Left ventricle myocardium inferior (tissue), 1 donor: Measurements from ENCODE around the gene CFI. TPM values are rescaled to one million over a fixed set of nuclear protein-coding genes. Genes with fewer than 3 reads are reported as not detected.

Source experiments
- DNase-seq: peaks from one replicate; pipeline ENCODE4 v3.0.0-alpha.2; 2020
- H3K27ac ChIP-seq: fragments of 200-600 bp; replicated peaks from 2 replicates; pipeline ENCODE4 v1.8.0; 2021
- H3K27me3 ChIP-seq: fragments of 200-600 bp; 2 replicates; pipeline ENCODE4 v1.8.0; 2021; ENCODE audit warnings: low read depth
- H3K36me3 ChIP-seq: fragments of 200-600 bp; 2 replicates; pipeline ENCODE4 v1.8.0; 2021
- H3K4me1 ChIP-seq: fragments of 200-600 bp; 2 replicates; pipeline ENCODE4 v1.8.0; 2021
- H3K4me3 ChIP-seq: fragments of 200-600 bp; 2 replicates; pipeline ENCODE4 v1.8.0; 2021; ENCODE audit warnings: mild to moderate bottlenecking, moderate library complexity
- H3K9me3 ChIP-seq: fragments of 200-600 bp; replicated peaks from 2 replicates; pipeline ENCODE4 v1.8.0; 2021
- CTCF ChIP-seq: fragments of 200-600 bp; IDR thresholded peaks from 2 replicates; pipeline ENCODE4 v1.8.0; 2021; ENCODE audit warnings: antibody characterized with exemption, mild to moderate bottlenecking, borderline replicate concordance
- intact Hi-C: fragments of 100-400 bp; cut with micrococcal nuclease; formaldehyde crosslinking; loops from one replicate; pipeline ENCODE4 v1.11.0; 2022
- total RNA-seq: library from RNA; stranded (reverse); fragmentation: NEBNext Ultra II Directional; extraction: Animal tissue kit (Norgen Biotek cat#: 25700); gene quantifications from one replicate; pipeline ENCODE4 v1.2.1, GENCODE V29; 2021
- donor health status: DM: no; HTN: yes; CAD: no; lungs with severe emphysema.

Gene CFI
- total RNA-seq, 1 donor from 2014 or later = 6.8 TPM

GRCh38 chr4:109820563-109820962, 18.8 kb upstream of the CFI start:
- TF ChIP-seq CTCF = no peak
- no peak for DNase-seq
- Histone ChIP-seq H3K4me1 (peaks cover 20% of the 10 kb centered on the region), H3K36me3 (peaks cover 57% of the 10 kb centered on the region), H3K27me3 (no peaks in the 10 kb centered on the region), H3K4me3 (no peak overlapping the region), H3K27ac (no peak overlapping the region), H3K9me3 (no peaks in the 10 kb centered on the region)
- intact Hi-C loops = no loop called here

GRCh38 chr4:109818268-109818667, 16.5 kb upstream of the CFI start:
- H3K27ac ChIP-seq = no peak overlapping the region
- intact Hi-C loops = no loop called here
- H3K36me3 ChIP-seq = peaks cover 35% of the 10 kb centered on the region
- H3K4me3 ChIP-seq = no peak overlapping the region
- H3K27me3 ChIP-seq = no peaks in the 10 kb centered on the region
- TF ChIP-seq CTCF = no peak
- no peak for DNase-seq
- peaks cover 32% of the 10 kb centered on the region for H3K4me1 ChIP-seq
- no peaks in the 10 kb centered on the region for H3K9me3 ChIP-seq

- no peak for DNase-seq
- no peak for TF ChIP-seq CTCF
- H3K4me3 ChIP-seq = no peak overlapping the region
- no peaks in the 10 kb centered on the region for H3K9me3 ChIP-seq
- H3K27ac ChIP-seq = no peak overlapping the region
- intact Hi-C loops = no loop called here
- peaks cover 32% of the 10 kb centered on the region for H3K4me1 ChIP-seq
- no peaks in the 10 kb centered on the region for H3K27me3 ChIP-seq
- H3K36me3 ChIP-seq = peaks cover 22% of the 10 kb centered on the region
These were observed 15.1 kb upstream of the CFI start for GRCh38 chr4:109816894-109817293.

GRCh38 chr4:109816082-109816442, 14.3 kb upstream of the CFI start:
- H3K27me3 ChIP-seq = no peaks in the 10 kb centered on the region
- peaks cover 32% of the 10 kb centered on the region for H3K4me1 ChIP-seq
- H3K36me3 ChIP-seq = peaks cover 17% of the 10 kb centered on the region
- H3K27ac ChIP-seq = peak overlapping the region; percentile 90
- H3K4me3 ChIP-seq = peak overlapping the region; percentile 92
- intact Hi-C loops = no loop called here
- no peak for TF ChIP-seq CTCF
- H3K9me3 ChIP-seq = no peaks in the 10 kb centered on the region
- DNase-seq = no peak

GRCh38 chr4:109815151-109816081, 13.6 kb upstream of the CFI start, which contains the start of gene GAR1:
TSS of gene GAR1 (plus strand) at chr4:109815762. CDS start at chr4:109816165, 403 bp downstream.
- H3K36me3 ChIP-seq = peaks cover 11% of the 10 kb centered on the region
- intact Hi-C loops = no loop called here
- no peaks in the 10 kb centered on the region for H3K27me3 ChIP-seq
- peaks cover 32% of the 10 kb centered on the region for H3K4me1 ChIP-seq
- no peak for TF ChIP-seq CTCF
- H3K27ac ChIP-seq = peak within 1 kb of the TSS; percentile 90
- DNase-seq = peak; percentile 87
- no peaks in the 10 kb centered on the region for H3K9me3 ChIP-seq
- peak within 1 kb of the TSS; percentile 92 for H3K4me3 ChIP-seq
